HG03064 (cell line): Measurements from ENCODE around the gene MLH3.

Experiments
- ATAC-seq: cut with Tn5 transposase; IDR thresholded peaks from one replicate; pipeline ENCODE4 v1.9.1; 2021; ENCODE audit warnings: low read depth; ENCODE audit not compliant: unreplicated experiment

MLH3 gene

GRCh38 chr14:75050852-75051555 is at the start of gene MLH3:
Gene MLH3 (minus strand): TSS chr14:75051467. CDS start chr14:75049655, 1,812 bp downstream.
- ATAC-seq, result peak; percentile 64

- ATAC-seq, result no peak
Observed at GRCh38 chr14:75098682-75099081, 47.4 kb upstream of the MLH3 start.

GRCh38 chr14:75098212-75098611 is 46.9 kb upstream of the MLH3 start:
- ATAC-seq, result no peak

- ATAC-seq, result no peak
Observed at GRCh38 chr14:75096959-75097358, 45.7 kb upstream of the MLH3 start.

GRCh38 chr14:75095690-75096089 is 44.4 kb upstream of the MLH3 start:
- ATAC-seq, result no peak

GRCh38 chr14:75094896-75095295 is 43.6 kb upstream of the MLH3 start:
- ATAC-seq, result no peak

- ATAC-seq, result no peak
Observed at GRCh38 chr14:75092698-75093097, 41.4 kb upstream of the MLH3 start.

GRCh38 chr14:75091251-75091650 is 40.0 kb upstream of the MLH3 start:
- ATAC-seq, result no peak

GRCh38 chr14:75090353-75090752 is 39.1 kb upstream of the MLH3 start:
- no peak for ATAC-seq

GRCh38 chr14:75088566-75089373 is 37.5 kb upstream of the MLH3 start:
- no peak for ATAC-seq

- ATAC-seq, result no peak
Observed at GRCh38 chr14:75088153-75088552, 36.9 kb upstream of the MLH3 start.

GRCh38 chr14:75084513-75084912 is 33.2 kb upstream of the MLH3 start:
- ATAC-seq, result no peak

GRCh38 chr14:75083271-75083670 is 32.0 kb upstream of the MLH3 start:
- no peak for ATAC-seq

- no peak for ATAC-seq
Observed at GRCh38 chr14:75081660-75082229, 30.5 kb upstream of the MLH3 start.

- no peak for ATAC-seq
Observed at GRCh38 chr14:75079521-75079920, 28.3 kb upstream of the MLH3 start.

- no peak for ATAC-seq
Observed at GRCh38 chr14:75077794-75078193, 26.5 kb upstream of the MLH3 start.

GRCh38 chr14:75070383-75070782 is 19.1 kb upstream of the MLH3 start:
- ATAC-seq, result no peak

GRCh38 chr14:75069811-75070145 is 18.5 kb upstream of the MLH3 start:
- no peak for ATAC-seq

GRCh38 chr14:75069121-75069810 is 18.0 kb upstream of the MLH3 start, which contains the start of gene ZC2HC1C:
Gene ZC2HC1C (plus strand): TSS chr14:75069641. CDS start chr14:75070574, 933 bp downstream.
- ATAC-seq, result no peak

GRCh38 chr14:75068294-75069120 is 17.2 kb upstream of the MLH3 start:
- no peak for ATAC-seq
